GM21526 (cell line): ENCODE measurements around the gene ADCY10.

Experiments used
- ATAC-seq: cut with Tn5 transposase; IDR thresholded peaks from one replicate; pipeline ENCODE4 v1.9.1; 2021; ENCODE audit warnings: moderate library complexity; ENCODE audit not compliant: unreplicated experiment, low FRiP score

ADCY10 gene

DNA sequence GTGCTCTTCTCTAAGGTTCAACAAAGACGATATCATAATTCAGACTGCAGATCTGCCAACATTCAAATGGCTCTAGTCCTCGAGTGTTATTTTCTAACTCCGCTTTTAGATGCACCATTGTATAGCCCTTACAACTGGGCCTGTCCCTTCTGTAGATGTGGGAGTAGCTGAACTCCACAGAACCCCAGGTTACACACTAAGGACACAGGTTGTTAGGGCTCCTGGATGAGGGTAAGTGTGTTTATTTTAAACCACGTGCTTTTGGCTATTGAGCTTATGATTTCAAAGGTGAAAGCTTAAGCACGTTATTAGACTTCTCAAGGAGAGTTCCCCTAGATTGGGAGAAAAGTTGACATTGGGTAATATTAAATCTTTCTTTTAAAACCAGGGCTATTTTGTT, 127.4 kb downstream of the ADCY10 start:
- no peak for ATAC-seq

- no peak for ATAC-seq
Measured at GRCh38 chr1:167784876-167785550, 128.9 kb downstream of the ADCY10 start.

- ATAC-seq: no peak
Measured at GRCh38 chr1:167782946-167783345, 131.0 kb downstream of the ADCY10 start.

GRCh38 chr1:167781558-167781957, 132.4 kb downstream of the ADCY10 start:
- no peak for ATAC-seq

DNA sequence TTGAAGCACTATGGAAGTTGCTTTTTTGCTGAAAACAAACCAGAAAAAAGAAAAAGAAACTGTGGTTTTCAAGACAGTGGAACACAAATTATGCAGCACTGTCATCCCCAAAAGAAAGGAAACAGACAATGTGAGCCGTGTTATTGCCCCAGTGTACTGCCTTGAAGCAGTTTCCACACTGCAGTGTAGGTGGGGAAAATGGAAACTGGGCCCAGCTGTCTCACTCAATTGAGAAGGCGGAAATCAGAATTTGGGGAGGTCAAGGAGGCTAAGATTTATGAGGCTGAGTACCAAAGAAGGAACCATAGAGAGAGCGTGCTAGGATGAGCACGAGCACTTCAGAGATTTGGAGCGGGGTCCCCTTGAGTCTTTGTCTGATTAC, 136.7 kb downstream of the ADCY10 start:
- no peak for ATAC-seq

DNA sequence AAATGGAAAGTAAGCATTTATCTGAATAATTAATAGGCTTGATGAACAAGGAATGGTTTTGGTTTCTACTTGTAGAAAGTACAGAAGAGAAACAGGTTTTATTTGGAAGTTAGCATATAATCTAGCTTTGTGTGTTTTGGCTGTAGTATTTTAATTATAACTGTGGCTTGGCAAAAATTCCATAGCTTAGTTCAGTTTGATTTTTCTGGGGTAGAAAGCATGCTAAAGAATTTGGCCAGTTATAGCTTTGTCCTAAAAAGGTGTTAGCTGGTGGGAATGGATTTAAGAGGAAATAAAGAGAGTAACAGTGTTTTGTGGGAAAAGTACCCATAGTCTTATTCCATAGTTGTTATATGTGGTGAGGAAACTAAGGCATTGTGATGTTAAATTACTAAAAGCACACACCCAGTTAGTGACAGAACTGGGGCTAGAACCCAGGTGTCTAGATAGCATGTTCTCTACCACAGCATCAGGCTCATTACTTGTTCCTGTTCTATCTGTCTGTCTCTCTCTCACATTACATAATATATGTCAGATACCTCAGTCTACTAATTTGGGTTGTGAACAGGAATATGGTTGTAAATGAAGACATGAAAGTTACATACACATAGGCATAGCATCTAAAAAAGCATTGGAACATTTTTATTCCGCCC, 137.2 kb downstream of the ADCY10 start:
- ATAC-seq: no peak

GRCh38 chr1:167776151-167776550, 137.8 kb downstream of the ADCY10 start:
- ATAC-seq: no peak

- no peak for ATAC-seq
Measured at GRCh38 chr1:167775178-167775577, 138.8 kb downstream of the ADCY10 start.

- ATAC-seq: no peak
Measured at GRCh38 chr1:167774710-167775109, 139.2 kb downstream of the ADCY10 start.

GRCh38 chr1:167773516-167773915, 140.4 kb downstream of the ADCY10 start:
- ATAC-seq: no peak

DNA sequence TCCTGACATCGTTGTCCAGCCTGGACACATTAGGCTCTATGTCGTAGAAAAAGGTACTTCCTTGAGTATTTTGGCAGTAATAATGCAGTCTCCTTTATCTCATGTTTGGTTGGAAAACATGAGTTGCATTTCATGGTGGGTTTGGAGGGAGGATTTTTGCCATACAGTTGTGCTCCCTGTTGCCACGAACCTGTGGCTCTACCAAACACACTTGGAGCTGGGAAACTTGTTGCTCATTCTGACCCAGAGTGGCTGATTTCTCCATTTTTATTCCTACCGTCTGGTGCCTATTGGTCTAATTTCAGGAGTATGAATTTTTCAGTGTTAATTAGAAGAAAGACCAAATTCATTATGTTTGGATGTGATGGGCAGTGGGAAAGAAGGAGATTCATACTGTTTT, 141.5 kb downstream of the ADCY10 start:
- ATAC-seq: no peak

- ATAC-seq: no peak
Measured at GRCh38 chr1:167770127-167770526, 143.8 kb downstream of the ADCY10 start.

- ATAC-seq: no peak
Measured at GRCh38 chr1:167767761-167768160, 146.2 kb downstream of the ADCY10 start.

DNA sequence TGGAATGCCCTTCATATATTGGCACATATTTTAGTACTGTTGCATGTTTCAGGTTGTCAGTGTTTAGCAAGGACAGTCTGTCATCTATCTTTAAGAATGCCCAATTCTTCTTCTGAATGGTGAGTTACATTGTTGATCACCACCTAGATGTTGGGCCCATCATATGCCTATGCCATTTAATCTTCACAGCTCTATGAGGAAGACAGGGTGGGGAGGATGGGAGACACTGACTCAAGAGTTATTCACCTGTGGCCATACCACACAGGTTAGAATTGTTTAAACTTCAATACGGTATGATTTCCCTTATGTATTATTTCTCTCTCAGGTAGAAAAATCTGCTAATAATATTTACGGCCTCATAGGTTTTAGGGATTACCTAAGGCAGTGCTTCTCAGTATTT, 147.4 kb downstream of the ADCY10 start:
- no peak for ATAC-seq

DNA sequence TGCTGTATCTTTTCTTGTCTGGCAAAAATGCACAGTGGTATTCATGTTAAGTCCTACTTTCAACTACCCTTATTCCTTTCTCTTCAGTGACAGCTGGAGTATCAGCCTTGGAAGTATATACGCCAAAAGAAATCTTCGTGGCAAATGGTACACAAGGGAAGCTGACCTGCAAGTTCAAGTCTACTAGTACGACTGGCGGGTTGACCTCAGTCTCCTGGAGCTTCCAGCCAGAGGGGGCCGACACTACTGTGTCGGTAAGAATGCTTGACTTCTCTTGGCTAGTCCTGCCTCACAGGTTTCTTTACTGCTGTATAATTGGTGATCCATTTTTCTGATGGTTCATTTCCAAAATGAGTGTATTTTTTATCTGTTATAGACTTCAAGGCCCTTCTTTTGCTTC, 148.4 kb downstream of the ADCY10 start:
- ATAC-seq: no peak

DNA sequence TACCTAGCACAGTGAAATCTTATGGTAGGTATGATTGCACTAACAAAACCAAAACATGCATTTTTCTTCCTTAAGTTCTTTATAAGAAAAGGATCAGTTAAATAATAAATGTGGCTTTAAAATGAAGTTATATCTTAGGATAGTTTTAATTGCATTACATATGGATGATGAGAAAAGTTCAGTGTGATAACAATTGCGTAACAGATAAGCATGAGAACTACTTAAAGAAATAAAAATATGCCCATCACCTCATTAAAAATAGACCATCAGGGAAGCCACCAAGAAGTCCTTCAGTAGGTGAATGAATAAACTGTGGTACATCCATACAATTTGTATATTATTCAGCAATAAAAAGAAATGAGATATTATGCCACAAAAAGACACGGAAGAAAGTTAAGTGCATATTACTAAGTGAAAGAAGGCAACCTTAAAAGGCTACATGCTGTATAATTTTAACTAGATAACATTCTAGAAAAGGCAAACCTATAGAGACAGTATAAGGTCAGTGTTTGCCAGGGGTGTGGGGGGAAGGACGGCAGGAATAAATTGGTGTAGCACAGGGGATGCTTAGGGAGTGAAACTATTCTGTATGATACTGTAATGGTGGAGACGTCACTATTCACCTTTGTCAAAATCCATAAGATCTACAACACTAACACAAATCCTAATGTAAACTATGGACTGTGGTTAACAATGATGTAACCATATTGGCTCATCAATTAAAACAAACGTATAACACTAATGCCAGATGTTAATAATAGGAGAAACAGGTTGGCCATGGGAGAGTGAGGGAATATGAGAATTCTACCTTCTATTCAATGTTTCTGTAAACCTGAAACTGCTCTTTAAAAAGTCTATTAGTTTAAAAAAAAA, 149.2 kb downstream of the ADCY10 start:
- no peak for ATAC-seq

GRCh38 chr1:167763525-167764220, 150.3 kb downstream of the ADCY10 start:
- ATAC-seq: no peak

DNA sequence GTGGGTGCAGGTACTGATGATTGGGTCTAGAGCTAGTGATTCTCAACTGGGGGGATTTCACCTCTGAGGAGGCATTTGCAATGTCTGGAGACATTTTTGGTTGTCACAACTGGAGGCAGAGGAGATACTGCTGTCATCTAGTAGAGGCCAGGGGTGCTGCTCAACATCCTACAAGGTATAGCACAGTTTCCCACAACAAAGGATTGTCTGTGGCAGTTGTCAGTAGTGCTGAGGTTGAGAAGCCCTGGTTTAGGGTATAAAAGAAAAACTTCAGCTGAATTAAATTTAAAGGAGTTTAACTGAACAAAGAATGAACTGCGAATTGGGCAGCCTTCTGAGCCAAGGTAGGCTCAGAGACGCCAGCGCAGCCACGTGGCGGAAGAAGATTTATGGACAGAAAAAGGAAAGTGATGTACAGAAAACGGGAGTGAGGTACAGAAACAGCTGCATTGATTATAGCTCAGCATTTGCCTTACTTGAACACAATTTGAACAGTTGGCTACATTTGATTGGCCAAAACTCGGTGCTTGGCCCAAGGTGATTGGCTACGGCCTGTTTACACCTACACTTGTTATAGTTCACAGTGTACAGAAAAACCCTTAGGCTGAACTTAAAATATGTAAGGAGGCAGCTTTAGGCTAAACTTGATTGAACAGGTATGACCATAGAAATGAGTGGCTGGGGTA, 151.7 kb downstream of the ADCY10 start:
- no peak for ATAC-seq

- no peak for ATAC-seq
Measured at GRCh38 chr1:167761400-167761799, 152.5 kb downstream of the ADCY10 start.
